ENCODE data around the gene LONP2.
"Not testable (repeated sequence)": the region's sequence is repeated elsewhere in the genome, so short reads cannot be mapped to it uniquely, and the experiment has no call there.

Gene LONP2

DNA sequence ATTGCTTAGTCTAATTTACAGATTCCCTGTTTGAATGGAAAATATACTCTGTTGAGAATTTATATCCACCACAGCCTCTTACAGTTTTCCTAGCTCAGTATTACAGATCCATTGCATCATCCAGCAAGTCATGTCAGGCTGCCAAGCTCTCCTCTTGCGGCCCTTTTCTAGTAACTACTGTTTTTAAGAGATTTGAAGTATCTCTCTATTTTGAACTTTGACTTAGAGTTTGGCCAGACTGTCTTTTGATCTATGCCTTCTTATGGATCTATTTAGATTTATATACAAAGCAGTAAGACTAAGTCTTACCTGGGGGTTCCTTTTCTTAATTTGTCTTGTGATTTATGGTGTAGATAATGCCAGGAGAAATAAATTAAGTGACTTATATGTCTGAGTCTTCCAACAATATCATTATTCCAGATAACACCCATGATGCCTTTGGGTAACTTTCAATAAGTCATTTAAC is 56.3 kb downstream of the LONP2 start:
- WGBS, result no CpG with 5 or more reads among the region's 1 CpG
- Histone ChIP-seq H3K23ac (ENCODE audit: low read length in 2 of 2) (no peak overlapping the region), H2BK120ac (ENCODE audit: low read depth, low read length) (no peak overlapping the region), H3K14ac (ENCODE audit: low read length in 2 of 2) (no peak overlapping the region), H3K9me3 (ENCODE audit: control insufficient read depth, low read length) (no peaks in the 10 kb centered on the region), H3K4ac (ENCODE audit: low read depth in 1 of 2, low read length in 2 of 2) (no peak overlapping the region), H3K4me1 (ENCODE audit: control insufficient read depth, insufficient read depth, low read depth, low read length) (no peaks in the 10 kb centered on the region), H4K91ac (ENCODE audit: low read length) (no peak overlapping the region), H3K4me2 (ENCODE audit: low read length, poor library complexity, severe bottlenecking) (no peak overlapping the region), H3K36me3 (ENCODE audit: control insufficient read depth in 1 of 2, insufficient read depth in 2 of 2, low read depth in 1 of 2, low read length in 2 of 2) (peaks cover 39 to 97% of the 10 kb centered on the region in 2 experiments), H2AK5ac (ENCODE audit: low read length, severe bottlenecking) (no peak overlapping the region), H3K9ac (ENCODE audit: low read length) (peak overlapping the region; percentile 77), H2BK15ac (ENCODE audit: low read depth, poor library complexity, severe bottlenecking) (no peak overlapping the region), H3K27me3 (ENCODE audit: control insufficient read depth in 1 of 2, insufficient read depth in 1 of 2, low read length in 2 of 2) (no peaks in the 10 kb centered on the region), H3K27ac (ENCODE audit: low read length, poor library complexity, severe bottlenecking) (no peak overlapping the region), H4K8ac (ENCODE audit: low read length) (no peak overlapping the region), H3K4me3 (ENCODE audit: insufficient read depth in 1 of 2, low read depth in 1 of 2, low read length in 2 of 2) (no peak overlapping the region), H3K79me1 (replicated peaks; ENCODE audit: low read length, poor library complexity, severe bottlenecking) (peaks cover 7% of the 10 kb centered on the region), H3K18ac (ENCODE audit: low read depth in 1 of 2, low read length in 2 of 2) (no peak overlapping the region), H2BK12ac (ENCODE audit: low read length in 2 of 2) (no peak overlapping the region), H2BK5ac (ENCODE audit: low read depth, low read length, poor library complexity, severe bottlenecking) (no peak overlapping the region), H2AFZ (ENCODE audit: low read depth, low read length) (no peak overlapping the region)
- peak; percentile 80 for DNase-seq

- Histone ChIP-seq H3K27me3 (ENCODE audit: control insufficient read depth in 1 of 2, insufficient read depth in 1 of 2, low read length in 2 of 2) (no peaks in the 10 kb centered on the region), H3K4me1 (ENCODE audit: control insufficient read depth, insufficient read depth, low read depth, low read length) (no peaks in the 10 kb centered on the region), H3K4me3 (ENCODE audit: insufficient read depth in 1 of 2, low read depth in 1 of 2, low read length in 2 of 2) (no peak overlapping the region), H2BK120ac (ENCODE audit: low read depth, low read length) (no peak overlapping the region), H4K91ac (ENCODE audit: low read length) (no peak overlapping the region), H3K14ac (ENCODE audit: low read length in 2 of 2) (no peak overlapping the region), H3K36me3 (ENCODE audit: control insufficient read depth in 1 of 2, insufficient read depth in 2 of 2, low read depth in 1 of 2, low read length in 2 of 2) (peaks cover 28 to 83% of the 10 kb centered on the region in 2 experiments), H2BK15ac (ENCODE audit: low read depth, poor library complexity, severe bottlenecking) (no peak overlapping the region), H3K79me1 (replicated peaks; ENCODE audit: low read length, poor library complexity, severe bottlenecking) (peaks cover 20% of the 10 kb centered on the region), H4K8ac (ENCODE audit: low read length) (no peak overlapping the region), H3K4ac (ENCODE audit: low read depth in 1 of 2, low read length in 2 of 2) (no peak overlapping the region), H3K27ac (ENCODE audit: low read length, poor library complexity, severe bottlenecking) (no peak overlapping the region), H3K18ac (ENCODE audit: low read depth in 1 of 2, low read length in 2 of 2) (no peak overlapping the region), H2AFZ (ENCODE audit: low read depth, low read length) (no peak overlapping the region), H2AK5ac (ENCODE audit: low read length, severe bottlenecking) (no peak overlapping the region), H2BK5ac (ENCODE audit: low read depth, low read length, poor library complexity, severe bottlenecking) (no peak overlapping the region), H3K23ac (ENCODE audit: low read length in 2 of 2) (no peak overlapping the region), H2BK12ac (ENCODE audit: low read length in 2 of 2) (no peak overlapping the region), H3K9ac (ENCODE audit: low read length) (no peak overlapping the region), H3K4me2 (ENCODE audit: low read length, poor library complexity, severe bottlenecking) (no peak overlapping the region), H3K9me3 (ENCODE audit: control insufficient read depth, low read length) (peaks cover 50% of the 10 kb centered on the region)
- no peak for DNase-seq
- WGBS, result 100% methylated on average over 2 of the region's 7 CpGs
Observed at GRCh38 chr16:48308535-48308934, 64.4 kb downstream of the LONP2 start.

DNA sequence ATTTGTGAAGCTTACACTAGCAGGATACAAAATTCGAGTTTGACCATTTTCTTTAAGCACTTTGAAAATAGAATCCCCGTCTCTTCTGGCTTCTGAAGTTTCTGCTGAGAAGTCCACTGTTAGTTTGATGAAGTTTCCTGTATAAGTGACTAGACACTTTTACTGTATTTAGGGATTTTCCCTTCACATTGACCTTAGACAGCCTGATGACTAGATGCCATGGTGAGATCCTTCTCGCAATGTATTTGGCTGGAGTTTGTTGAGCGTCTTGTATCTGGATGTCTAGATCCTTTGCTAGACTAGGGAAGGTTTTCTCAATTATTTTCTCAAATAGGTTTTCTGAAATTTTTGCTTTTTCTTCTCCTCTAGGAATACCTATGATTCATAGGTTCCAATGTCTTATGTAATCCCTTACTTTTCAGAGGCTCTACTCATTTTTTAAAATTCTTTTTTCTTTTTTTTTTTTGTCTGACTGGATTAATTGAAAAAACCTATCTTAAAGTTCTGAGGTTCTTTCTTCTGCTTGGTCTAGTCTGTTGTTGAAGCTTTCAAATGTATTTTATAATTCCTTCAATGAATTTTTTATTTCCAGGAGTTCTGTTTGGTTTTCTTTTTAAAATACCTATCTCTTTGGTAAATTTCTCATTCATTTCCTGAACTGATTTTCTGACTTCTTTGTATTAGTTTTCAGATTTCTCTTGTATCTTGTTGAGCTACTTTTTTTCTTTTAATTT is 67.0 kb downstream of the LONP2 start:
- no peak overlapping the region for H3K4me2 ChIP-seq (ENCODE audit: low read length, poor library complexity, severe bottlenecking)

GRCh38 chr16:48313905-48314304 is 69.8 kb downstream of the LONP2 start:
- not testable (repeated sequence) for H3K18ac ChIP-seq (ENCODE audit: low read depth in 1 of 2, low read length in 2 of 2); H3K27ac ChIP-seq (ENCODE audit: low read length, poor library complexity, severe bottlenecking); H3K9ac ChIP-seq (ENCODE audit: low read length); H2BK15ac ChIP-seq (ENCODE audit: low read depth, poor library complexity, severe bottlenecking); H3K14ac ChIP-seq (ENCODE audit: low read length in 2 of 2); H3K4me2 ChIP-seq (ENCODE audit: low read length, poor library complexity, severe bottlenecking); H3K23ac ChIP-seq (ENCODE audit: low read length in 2 of 2); H3K27me3 ChIP-seq (ENCODE audit: control insufficient read depth in 1 of 2, insufficient read depth in 1 of 2, low read length in 2 of 2); H2AK5ac ChIP-seq (ENCODE audit: low read length, severe bottlenecking); H2BK12ac ChIP-seq (ENCODE audit: low read length in 2 of 2); H2AFZ ChIP-seq (ENCODE audit: low read depth, low read length); H4K8ac ChIP-seq (ENCODE audit: low read length); H2BK5ac ChIP-seq (ENCODE audit: low read depth, low read length, poor library complexity, severe bottlenecking); H4K91ac ChIP-seq (ENCODE audit: low read length); H2BK120ac ChIP-seq (ENCODE audit: low read depth, low read length); H3K4me1 ChIP-seq (ENCODE audit: control insufficient read depth, insufficient read depth, low read depth, low read length); DNase-seq; H3K4me3 ChIP-seq (ENCODE audit: insufficient read depth in 1 of 2, low read depth in 1 of 2, low read length in 2 of 2); H3K4ac ChIP-seq (ENCODE audit: low read depth in 1 of 2, low read length in 2 of 2)
- H3K79me1 ChIP-seq (replicated peaks; ENCODE audit: low read length, poor library complexity, severe bottlenecking), result peaks cover 17% of the 10 kb centered on the region
- 100% methylated on average over 3 of the region's 3 CpGs for WGBS
- peaks cover 12 to 56% of the 10 kb centered on the region in 2 experiments for H3K36me3 ChIP-seq (ENCODE audit: control insufficient read depth in 1 of 2, insufficient read depth in 2 of 2, low read depth in 1 of 2, low read length in 2 of 2)
- peaks cover 36% of the 10 kb centered on the region for H3K9me3 ChIP-seq (ENCODE audit: control insufficient read depth, low read length)

More for the DNA sequence above, 67.0 kb downstream of the LONP2 start:
- Histone ChIP-seq H3K14ac (ENCODE audit: low read length in 2 of 2) (no peak overlapping the region), H2BK12ac (ENCODE audit: low read length in 2 of 2) (no peak overlapping the region), H2AFZ (ENCODE audit: low read depth, low read length) (no peak overlapping the region), H3K18ac (ENCODE audit: low read depth in 1 of 2, low read length in 2 of 2) (no peak overlapping the region), H3K23ac (ENCODE audit: low read length in 2 of 2) (no peak overlapping the region), H3K36me3 (ENCODE audit: control insufficient read depth in 1 of 2, insufficient read depth in 2 of 2, low read depth in 1 of 2, low read length in 2 of 2) (peaks cover 15 to 75% of the 10 kb centered on the region in 2 experiments), H3K4me3 (ENCODE audit: insufficient read depth in 1 of 2, low read depth in 1 of 2, low read length in 2 of 2) (no peak overlapping the region), H3K9me3 (ENCODE audit: control insufficient read depth, low read length) (peaks cover 50% of the 10 kb centered on the region), H2BK5ac (ENCODE audit: low read depth, low read length, poor library complexity, severe bottlenecking) (no peak overlapping the region), H3K79me1 (replicated peaks; ENCODE audit: low read length, poor library complexity, severe bottlenecking) (peaks cover 19% of the 10 kb centered on the region), H2AK5ac (ENCODE audit: low read length, severe bottlenecking) (no peak overlapping the region), H4K91ac (ENCODE audit: low read length) (no peak overlapping the region), H3K27ac (ENCODE audit: low read length, poor library complexity, severe bottlenecking) (no peak overlapping the region), H2BK15ac (ENCODE audit: low read depth, poor library complexity, severe bottlenecking) (no peak overlapping the region), H4K8ac (ENCODE audit: low read length) (no peak overlapping the region), H2BK120ac (ENCODE audit: low read depth, low read length) (no peak overlapping the region), H3K4ac (ENCODE audit: low read depth in 1 of 2, low read length in 2 of 2) (no peak overlapping the region), H3K9ac (ENCODE audit: low read length) (no peak overlapping the region), H3K4me1 (ENCODE audit: control insufficient read depth, insufficient read depth, low read depth, low read length) (no peaks in the 10 kb centered on the region), H3K27me3 (ENCODE audit: control insufficient read depth in 1 of 2, insufficient read depth in 1 of 2, low read length in 2 of 2) (no peaks in the 10 kb centered on the region)
- peak; percentile 3 for DNase-seq
- WGBS, result 100% methylated on average over 3 of the region's 4 CpGs
